ENCODE measurements around the gene GPA33. TPM values are rescaled to one million over a fixed set of nuclear protein-coding genes. Genes with fewer than 3 reads are reported as not detected.

GPA33 gene
- total and polyA plus RNA-seq, 10 of the 15 experiments (the other 5 are each of a cell fraction or from before 2014, with no cell fraction given), result 0.09 to 0.27 (median 0.21) TPM; not detected in 1

DNA sequence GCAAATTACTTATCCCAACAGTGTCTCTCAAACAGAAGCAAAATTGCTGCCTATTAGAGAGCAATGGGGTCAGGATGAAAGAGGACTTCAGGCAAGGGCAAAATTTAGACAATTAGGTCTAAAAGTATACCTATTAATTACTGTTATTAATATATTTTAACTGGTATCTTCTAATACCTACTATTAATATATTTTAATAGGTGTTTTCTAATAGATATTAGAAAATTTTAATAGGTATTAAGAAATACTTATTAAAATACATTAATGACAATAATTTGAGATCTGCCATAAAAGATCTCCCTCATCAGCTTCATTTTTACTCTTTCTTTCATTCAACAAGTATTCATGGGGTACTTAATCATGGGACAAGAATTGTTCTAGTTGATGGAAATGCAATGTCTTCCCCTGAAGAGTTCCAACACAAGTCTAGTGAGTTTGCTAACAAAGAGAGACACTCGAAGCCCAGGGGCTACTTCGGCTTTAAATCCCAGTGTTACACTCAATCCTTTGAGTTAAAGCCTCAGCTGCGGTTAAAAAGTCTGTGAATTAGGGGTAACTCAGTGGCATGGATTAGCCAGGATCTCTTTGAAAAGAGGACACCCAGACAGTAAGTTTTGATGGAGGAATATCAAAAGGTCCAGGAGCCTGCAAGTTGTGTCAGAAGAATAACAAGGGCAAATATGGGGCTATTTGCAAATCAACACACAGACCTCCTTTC, 47.8 kb upstream of the GPA33 start (continued):
- TF ChIP-seq HDAC2 (IDR thresholded peaks at IDR 0.05), result no peak
- no peak for TF ChIP-seq MYB (IDR thresholded peaks at IDR 0.05; ENCODE audit: borderline replicate concordance, low read depth, low read length)
- TF ChIP-seq CHD2 (IDR thresholded peaks at IDR 0.05; ENCODE audit: borderline replicate concordance, low read depth, low read length), result no peak
- TF ChIP-seq ZNF217 (IDR thresholded peaks at IDR 0.05), result no peak

- no peaks in the 10 kb centered on the region for H3K4me1 ChIP-seq (ENCODE audit: control insufficient read depth, insufficient read depth, low read length)
- H3K27me3 ChIP-seq (replicated peaks in 1 of 2; ENCODE audit: control insufficient read depth in 2 of 2, insufficient read depth in 2 of 2, low read length in 1 of 2), result peaks cover 0 to 5% of the 10 kb centered on the region in 2 experiments; a peak in 2 of 4 replicates
- in situ Hi-C loops (cut with MboI), result no loop called here
- no peaks in the 10 kb centered on the region for H3K79me2 ChIP-seq (ENCODE audit: control insufficient read depth, insufficient read depth, low read length)
- WGBS (ENCODE audit: insufficient coverage, insufficient replicate concordance, low lambda C conversion rate, missing lambda C conversion rate), result 23% methylated on average over 6 of the region's 6 CpGs
- FAIRE-seq, result no peak
- SMC1A ChIA-PET (ENCODE audit: uncharacterized antibody, unreplicated experiment), result no interaction called here
- no peak overlapping the region for H3K4me2 ChIP-seq (ENCODE audit: control insufficient read depth, insufficient read depth)
- no peak overlapping the region for H3K9ac ChIP-seq (ENCODE audit: control insufficient read depth, insufficient read depth, low read length)
- H3K27ac ChIP-seq (ENCODE audit: control insufficient read depth, insufficient read depth), result no peak overlapping the region
- no peak overlapping the region for H2AFZ ChIP-seq (ENCODE audit: control insufficient read depth, low read depth, low read length)
- RAD21 ChIA-PET (ENCODE audit: unreplicated experiment), result no interaction called here
- no peaks in the 10 kb centered on the region for H3K36me3 ChIP-seq (ENCODE audit: control insufficient read depth in 2 of 2, insufficient read depth in 2 of 2, low read length in 1 of 2)
- ATAC-seq, result no peak
- POLR2A ChIA-PET, result no interaction called here
- H3K4me3 ChIP-seq, result no peak overlapping the region
- intact Hi-C loops (cut with micrococcal nuclease; ENCODE audit: unreplicated experiment), result no loop called here
- BruUV-seq (replicated peaks), result no TSS peak
- CTCF ChIA-PET, result interaction anchor here (1.0 to 5.0 kb wide), 2 partner anchors 10 to 79 kb away, joined by 3 to 20 read pairs; no protein-coding TSS in a partner anchor
- no peaks in the 10 kb centered on the region for H3K9me3 ChIP-seq (replicated peaks; ENCODE audit: control insufficient read depth, insufficient read depth, low read length)
- no peak for DNase-seq (ENCODE audit: low read depth, low spot score)
- H4K20me1 ChIP-seq (ENCODE audit: control insufficient read depth, insufficient read depth), result no peaks in the 10 kb centered on the region
- no peak for TF ChIP-seq PML (IDR thresholded peaks at IDR 0.05; ENCODE audit: low read length)
- TF ChIP-seq KDM1A (IDR thresholded peaks at IDR 0.05; ENCODE audit: borderline replicate concordance), result no peak
- no peak for TF ChIP-seq FOS (IDR thresholded peaks at IDR 0.05; ENCODE audit: borderline replicate concordance, extremely low read depth, insufficient read length)
- TF ChIP-seq ZNF687 (IDR thresholded peaks at IDR 0.05), result no peak
- no peak for TF ChIP-seq CREM (IDR thresholded peaks at IDR 0.05; ENCODE audit: low read depth)
- no peak for TF ChIP-seq MEF2B (IDR thresholded peaks at IDR 0.05; ENCODE audit: partially characterized antibody, poor library complexity, severe bottlenecking)
- TF ChIP-seq IKZF2 (IDR thresholded peaks at IDR 0.05), result no peak
- no peak for TF ChIP-seq JUNB (IDR thresholded peaks at IDR 0.05)
- no peak for TF ChIP-seq RUNX3 (IDR thresholded peaks at IDR 0.05; ENCODE audit: low read length)
- no peak for TF ChIP-seq MAX (IDR thresholded peaks at IDR 0.05; ENCODE audit: low read depth, low read length)
- TF ChIP-seq, protein P1, sequence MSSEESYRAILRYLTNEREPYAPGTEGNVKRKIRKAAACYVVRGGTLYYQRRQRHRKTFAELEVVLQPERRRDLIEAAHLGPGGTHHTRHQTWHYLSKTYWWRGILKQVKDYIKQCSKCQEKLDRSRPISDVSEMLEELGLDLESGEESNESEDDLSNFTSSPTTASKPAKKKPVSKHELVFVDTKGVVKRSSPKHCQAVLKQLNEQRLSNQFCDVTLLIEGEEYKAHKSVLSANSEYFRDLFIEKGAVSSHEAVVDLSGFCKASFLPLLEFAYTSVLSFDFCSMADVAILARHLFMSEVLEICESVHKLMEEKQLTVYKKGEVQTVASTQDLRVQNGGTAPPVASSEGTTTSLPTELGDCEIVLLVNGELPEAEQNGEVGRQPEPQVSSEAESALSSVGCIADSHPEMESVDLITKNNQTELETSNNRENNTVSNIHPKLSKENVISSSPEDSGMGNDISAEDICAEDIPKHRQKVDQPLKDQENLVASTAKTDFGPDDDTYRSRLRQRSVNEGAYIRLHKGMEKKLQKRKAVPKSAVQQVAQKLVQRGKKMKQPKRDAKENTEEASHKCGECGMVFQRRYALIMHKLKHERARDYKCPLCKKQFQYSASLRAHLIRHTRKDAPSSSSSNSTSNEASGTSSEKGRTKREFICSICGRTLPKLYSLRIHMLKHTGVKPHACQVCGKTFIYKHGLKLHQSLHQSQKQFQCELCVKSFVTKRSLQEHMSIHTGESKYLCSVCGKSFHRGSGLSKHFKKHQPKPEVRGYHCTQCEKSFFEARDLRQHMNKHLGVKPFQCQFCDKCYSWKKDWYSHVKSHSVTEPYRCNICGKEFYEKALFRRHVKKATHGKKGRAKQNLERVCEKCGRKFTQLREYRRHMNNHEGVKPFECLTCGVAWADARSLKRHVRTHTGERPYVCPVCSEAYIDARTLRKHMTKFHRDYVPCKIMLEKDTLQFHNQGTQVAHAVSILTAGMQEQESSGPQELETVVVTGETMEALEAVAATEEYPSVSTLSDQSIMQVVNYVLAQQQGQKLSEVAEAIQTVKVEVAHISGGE (CRISPR knock-in tag; IDR thresholded peaks at IDR 0.05), result no peak
- no peak for TF ChIP-seq CREB1 (IDR thresholded peaks at IDR 0.05; ENCODE audit: low read depth)
- TF ChIP-seq CEBPB (IDR thresholded peaks at IDR 0.05; ENCODE audit: borderline replicate concordance in 1 of 2, low read depth in 2 of 2, low read length in 2 of 2), result no peak
These were observed 47.2 kb upstream of the GPA33 start for GRCh38 chr1:167137332-167137781.
